Activated naive CD4-positive, alpha-beta T cell treated with anti-CD3 and anti-CD28 coated beads, Interleukin-2, amount 50 U/mL, for 16 hours (primary cell): Measurements from ENCODE around the gene NUP85.
A peak's percentile ranks its signal among the peaks of the same experiment; 100 is the strongest.
"Not testable (repeated sequence)": the region's sequence is repeated elsewhere in the genome, so short reads cannot be mapped to it uniquely, and the experiment has no call there.

Source experiments
- DNase-seq: peaks from one replicate; pipeline ENCODE4 v3.0.0-alpha.2; 2020

Gene NUP85

DNA sequence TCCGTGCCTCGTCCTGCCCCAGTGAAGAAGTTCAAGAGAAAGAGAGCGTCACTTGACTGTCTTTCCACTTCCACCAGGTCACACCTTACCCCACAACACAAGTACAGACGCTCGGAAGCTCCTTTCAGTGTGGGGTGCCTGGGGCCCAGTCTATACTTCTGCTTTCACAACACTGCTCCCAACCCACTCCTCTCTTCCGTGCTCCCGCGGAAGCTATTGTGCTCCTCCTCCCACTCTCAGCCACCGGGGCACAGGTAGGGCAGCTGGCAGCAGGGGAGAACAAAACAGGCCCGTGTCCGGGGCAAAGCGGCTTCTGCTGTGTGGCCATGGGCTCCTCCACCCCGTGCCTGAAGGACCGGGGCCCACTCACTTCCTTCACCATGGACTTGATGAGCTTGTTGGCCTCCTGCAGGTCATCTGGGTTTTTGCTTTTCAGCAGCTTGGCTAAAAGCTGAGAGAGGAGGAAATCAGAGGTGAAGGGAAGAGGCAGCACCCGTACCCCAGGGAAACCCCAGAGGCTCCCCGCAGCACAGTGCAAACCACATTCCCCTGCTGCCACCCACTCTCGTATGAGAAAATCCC, 37.1 kb downstream of the NUP85 start:
- no peak for DNase-seq

DNA sequence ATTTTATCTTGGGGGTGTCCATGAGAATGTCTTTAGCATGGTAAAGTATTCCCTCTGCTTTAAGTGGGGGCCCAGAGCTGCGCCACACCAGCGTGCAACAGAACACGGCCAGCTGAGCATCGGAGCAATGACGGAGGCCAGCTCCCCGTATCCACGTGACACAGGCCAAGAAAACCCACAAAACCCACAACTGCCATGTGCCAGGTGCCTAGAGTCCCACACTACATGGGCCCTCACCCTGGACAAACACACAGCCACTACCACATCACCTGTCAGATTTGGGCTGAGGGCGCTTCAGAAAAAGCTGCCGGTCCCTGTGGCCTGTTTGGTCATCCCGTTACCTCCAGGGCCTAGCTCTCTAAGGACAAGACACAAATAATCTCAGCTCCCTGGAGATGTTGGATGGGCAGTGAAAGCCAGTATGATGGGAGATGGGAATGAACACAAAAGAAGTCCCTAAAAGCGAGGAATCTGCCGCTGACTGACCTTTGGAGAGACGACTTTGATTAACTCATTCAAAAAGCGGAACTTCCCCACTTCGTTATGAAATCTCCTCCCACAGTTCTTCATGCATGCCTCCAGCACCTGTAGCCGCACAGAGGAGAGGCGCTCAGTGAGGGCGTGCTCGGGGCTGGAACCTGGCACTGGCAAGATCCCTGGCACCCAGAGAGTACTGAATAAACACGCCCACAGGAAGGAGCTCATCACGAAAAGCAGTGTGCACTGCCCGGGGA, 38.8 kb downstream of the NUP85 start:
- no peak for DNase-seq

DNA sequence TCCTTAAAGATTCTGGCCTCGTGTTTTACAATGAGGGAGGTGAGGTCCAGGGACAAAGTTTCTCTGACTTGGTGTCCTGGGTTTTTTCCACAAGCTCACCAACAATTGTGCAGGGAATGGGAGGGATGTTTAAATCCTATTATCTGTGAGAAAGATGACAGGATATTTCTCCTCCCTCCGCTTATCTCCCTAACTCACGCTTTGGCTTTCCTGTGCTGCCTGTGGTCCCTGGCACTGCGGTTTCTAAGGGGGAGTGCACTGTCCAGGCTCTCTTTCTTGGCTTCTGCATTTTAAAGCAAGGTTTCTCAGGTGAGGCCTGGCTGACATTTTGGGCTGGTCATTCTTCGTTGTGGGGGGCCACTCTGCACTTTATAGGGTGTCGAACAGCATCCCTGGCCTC, 39.5 kb downstream of the NUP85 start:
- DNase-seq: no peak

DNA sequence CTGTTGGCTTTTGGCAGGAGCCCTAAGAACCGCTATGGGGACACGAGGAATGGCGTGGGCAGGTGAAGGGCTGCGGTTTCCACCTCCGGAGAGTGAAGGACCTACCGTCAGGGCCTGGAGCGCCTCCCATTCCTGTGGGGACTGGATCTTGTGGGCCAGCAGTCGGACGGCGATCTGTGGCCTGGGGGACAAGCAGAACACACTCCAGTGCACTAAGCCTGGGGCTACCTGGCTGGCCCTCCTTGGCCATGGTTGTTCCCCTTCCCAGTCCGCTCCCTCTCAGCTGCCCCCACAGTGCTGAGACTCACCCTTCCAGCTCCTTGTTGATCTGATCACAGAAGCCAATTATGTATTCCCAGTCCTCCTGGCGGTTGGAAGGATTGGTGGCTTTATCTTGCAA, 40.9 kb downstream of the NUP85 start:
- no peak for DNase-seq

DNA sequence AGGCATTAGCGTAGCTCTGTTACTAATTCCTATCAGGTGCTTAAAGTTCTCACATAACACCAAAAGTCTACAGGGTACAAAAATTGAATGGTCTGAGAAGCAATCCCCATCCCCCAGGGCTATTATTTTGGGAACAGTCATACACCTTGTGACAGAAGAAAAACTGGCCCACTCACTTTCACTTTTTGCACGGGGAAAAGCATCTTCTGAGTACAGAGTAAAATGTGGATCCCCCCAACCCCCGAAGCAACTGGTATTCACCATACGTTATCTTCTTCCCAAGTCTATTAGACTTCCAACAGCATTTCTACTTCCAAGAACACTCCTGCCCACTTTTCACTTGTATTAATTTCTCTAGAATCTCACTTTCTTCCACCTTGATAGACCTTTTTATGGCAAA, 44.1 kb downstream of the NUP85 start:
- DNase-seq: peak; percentile 38

DNA sequence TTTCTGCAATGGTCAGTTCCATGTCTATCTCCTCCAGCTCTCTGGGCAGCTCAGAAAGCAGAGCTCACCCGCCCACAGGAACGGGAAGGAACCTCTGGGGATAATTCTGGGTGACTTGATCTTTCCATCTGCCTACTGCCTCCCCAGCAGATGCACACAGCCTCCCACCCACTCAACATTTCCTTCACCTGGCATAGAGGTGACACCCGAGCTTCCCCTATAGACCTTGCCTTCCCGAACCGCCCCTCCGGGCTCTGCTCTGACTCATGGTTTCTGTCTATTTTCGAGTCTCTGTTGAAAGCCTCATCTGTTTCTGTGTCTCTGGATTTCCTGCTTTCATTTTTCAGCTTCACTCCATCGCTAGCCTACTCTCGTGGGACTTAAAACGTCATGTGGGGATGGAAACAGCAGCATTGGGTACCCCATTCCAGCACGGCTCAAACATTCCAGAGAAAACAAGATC, 44.6 kb downstream of the NUP85 start:
- peak; percentile 89 for DNase-seq

DNA sequence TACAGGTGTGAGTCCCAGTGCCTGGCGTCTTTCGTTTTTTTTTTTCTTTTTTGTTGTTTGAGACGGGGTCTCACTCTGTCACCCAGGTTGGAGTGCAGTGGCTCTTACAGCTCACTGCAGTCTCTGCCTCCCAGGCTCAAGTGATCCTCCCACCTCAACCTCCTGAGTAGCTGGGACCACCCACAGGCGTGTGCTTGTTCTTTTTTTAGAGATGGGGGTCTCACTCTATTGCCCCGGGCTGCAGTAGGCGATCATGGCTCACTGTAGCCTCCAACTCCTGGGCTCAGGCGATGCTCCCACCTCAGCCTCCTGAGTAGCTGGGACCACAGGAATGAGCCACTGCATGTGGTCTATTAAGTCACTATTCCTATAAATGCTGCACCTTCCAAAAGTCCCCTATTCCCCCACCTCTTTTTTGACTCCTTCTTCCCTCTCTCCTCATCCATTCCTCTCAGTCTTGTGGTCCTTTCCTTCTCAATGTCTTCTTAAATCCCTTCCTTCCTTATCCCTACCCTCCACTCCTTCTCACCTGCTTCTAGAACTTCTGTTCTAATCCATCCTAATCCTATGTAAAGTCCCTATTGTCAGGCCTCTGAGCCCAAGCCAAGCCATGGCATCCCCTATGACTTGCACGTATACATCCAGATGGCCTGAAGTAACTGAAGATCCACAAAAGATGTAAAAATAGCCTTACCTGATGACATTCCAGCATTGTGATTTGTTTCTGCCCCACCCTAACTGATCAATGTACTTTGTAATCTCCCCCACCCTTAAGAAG, 46.7 kb downstream of the NUP85 start:
- DNase-seq: no peak

DNA sequence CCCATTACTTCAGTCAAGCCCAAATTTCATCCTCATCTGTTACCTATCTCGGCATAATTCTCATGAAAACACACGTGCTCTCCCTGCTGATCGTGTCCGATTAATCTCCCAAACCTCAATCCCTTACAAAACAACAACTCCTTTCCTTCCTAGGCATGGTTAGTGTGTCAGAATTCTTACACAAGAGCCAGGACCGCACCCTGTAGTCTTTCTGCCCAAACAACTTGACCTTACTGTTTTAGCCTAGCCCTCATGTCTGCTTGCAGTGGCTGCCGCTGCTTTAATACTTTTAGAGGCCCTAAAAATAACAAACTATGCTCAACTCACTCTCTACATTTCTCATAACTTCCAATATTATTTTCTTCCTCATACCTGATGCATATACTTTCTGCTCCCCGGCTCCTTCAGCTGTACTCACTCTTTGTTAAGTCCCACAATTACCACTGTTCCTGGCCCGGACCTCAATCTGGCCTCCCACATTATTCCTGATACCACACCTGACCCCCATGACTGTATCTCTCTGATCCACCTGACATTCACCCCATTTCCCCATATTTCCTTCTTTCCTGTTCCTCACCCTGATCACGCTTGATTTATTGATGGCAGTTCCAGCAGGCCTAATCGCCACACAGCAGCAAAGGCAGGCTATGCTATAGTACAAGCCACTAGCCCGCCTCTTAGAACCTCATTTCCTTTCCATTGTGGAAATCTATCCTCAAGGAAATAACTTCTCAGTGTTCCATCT, 50.6 kb downstream of the NUP85 start:
- not testable (repeated sequence) for DNase-seq

DNA sequence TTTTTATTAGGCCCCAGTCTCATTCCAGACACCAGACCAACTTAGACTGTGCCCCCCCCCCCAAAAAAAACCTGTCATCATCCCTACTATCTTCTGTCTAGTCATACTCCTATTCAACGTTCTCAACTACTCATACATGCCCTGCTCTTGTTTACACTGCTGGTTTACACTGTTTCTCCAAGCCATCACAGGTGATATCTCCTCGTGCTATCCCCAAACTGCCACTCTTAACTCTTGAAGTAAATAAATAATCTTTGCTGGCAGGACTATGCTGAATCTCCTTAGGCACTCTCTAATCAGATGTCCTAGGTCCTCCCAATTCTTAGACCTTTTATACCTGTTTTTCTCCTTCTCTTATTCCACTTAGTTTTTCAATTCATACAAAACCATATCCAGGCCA, 51.7 kb downstream of the NUP85 start:
- DNase-seq: not testable (repeated sequence)

DNA sequence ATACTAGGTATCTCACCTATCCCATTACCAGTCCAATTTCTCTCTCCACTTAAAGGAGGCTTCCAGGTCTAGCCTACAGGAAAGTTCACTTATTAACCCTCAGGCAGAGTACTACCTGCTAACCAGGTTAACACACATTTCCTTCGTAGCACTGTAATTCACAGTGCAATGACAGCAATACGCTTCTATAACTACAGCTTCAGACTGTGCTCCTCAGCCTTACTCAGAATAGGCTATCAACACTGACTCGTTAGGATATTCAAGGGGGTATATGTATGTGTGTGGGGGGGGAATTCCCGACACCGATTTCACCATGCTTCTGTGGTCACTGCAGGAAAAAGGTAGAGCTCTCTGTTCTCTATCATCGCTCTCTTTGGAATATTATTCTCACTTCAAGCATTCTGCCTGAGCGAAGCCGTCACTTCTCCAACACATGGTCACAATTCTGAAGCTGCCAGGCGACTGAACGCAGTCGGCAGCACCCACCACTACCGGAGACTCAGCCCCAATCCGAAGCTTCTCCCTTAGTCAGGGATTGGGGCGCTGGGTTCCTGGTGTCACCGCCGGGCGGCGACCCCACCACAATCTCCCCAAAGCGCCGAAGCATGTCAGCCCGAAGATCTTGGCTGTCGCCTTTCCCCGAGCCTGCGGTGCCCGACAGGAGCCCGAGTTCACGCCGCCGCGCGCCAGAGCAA, 55.3 kb downstream of the NUP85 start:
- DNase-seq: peak; percentile 67

DNA sequence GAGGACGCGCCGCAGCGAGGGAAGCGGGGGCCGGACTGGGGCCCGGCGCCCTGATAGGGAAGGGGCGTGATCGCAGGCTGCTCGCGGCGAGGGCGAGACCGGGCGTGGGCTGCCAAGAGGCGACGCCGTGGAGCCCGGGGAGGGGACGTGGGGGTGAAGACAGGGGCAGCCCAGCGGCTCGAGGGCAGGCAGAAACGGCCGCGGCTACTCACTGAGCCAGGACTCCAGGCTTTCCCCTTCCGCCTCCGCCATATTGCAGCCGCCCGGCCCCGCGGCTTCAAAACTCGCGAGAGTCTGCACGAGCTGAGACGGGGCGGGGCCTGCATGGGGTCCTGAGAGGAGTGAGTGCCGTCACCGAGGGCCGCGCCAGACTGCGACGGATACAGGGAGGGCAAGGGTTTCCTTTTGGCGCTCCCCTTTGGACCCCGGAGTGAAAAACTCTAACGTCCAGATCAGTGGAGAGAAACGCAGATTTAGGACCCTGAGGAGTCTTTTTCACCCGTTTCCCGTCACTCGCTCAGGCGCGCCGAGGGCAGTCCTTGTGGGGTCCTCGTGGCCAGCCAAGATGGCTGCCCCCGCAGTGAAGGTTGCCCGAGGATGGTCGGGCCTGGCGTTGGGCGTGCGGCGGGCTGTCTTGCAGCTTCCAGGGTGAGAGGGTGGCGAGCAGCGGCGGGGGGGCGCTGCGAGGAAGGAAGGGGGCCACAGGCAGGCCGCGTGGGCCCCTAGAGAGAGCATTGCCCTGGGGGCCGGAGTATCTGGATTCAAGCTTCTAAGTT, 56.0 kb downstream of the NUP85 start, which contains the start of the genes GGA3 and MRPS7:
GGA3 (minus strand) TSS at position 271 of the 776 bp plus-strand sequence; CDS start at position 252, 19 bp downstream.
MRPS7 (plus strand) TSS at position 544 of the 776 bp plus-strand sequence; CDS start at position 566, 22 bp downstream.
- DNase-seq: peak; percentile 96

DNA sequence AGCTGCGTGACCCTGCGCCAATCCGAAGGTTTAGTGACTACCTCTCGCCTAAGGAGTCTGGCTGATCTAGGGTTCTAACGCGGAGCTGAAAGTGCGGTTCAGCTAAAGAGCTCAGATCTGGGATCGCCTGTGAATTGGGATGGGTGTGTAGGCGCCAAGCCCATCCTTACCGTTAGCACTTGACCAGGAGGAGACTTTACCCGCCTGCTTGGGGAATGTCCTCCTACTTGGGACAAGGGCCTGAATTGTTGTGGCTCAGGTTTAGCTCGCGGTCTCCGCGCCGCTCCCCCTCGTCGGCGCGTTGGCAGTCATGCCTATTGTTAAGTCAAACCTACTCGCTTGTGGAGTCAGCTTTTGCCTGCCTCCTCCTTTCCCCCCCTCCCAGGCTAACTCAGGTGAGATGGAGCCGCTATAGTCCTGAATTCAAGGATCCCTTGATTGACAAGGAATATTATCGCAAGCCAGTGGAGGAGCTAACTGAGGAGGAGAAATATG, 56.7 kb downstream of the NUP85 start:
- DNase-seq: no peak

DNA sequence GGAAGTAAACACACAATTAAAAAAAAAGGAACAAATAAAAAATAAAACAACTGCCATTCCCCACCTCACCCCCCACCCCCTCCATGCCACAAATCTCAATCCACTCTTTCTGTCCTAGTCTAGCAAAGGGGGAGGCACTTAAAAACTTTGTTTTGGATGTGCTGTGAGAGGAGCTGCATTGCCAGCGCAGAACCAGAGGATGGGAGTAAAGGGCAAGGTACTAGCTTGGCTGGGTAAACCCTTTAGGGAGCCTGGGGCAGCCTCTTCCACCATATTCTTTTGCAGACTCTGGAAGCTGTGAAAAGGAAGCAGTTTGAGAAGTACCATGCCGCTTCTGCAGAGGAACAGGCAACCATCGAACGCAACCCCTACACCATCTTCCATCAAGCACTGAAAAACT, 57.6 kb downstream of the NUP85 start:
- DNase-seq: no peak

DNA sequence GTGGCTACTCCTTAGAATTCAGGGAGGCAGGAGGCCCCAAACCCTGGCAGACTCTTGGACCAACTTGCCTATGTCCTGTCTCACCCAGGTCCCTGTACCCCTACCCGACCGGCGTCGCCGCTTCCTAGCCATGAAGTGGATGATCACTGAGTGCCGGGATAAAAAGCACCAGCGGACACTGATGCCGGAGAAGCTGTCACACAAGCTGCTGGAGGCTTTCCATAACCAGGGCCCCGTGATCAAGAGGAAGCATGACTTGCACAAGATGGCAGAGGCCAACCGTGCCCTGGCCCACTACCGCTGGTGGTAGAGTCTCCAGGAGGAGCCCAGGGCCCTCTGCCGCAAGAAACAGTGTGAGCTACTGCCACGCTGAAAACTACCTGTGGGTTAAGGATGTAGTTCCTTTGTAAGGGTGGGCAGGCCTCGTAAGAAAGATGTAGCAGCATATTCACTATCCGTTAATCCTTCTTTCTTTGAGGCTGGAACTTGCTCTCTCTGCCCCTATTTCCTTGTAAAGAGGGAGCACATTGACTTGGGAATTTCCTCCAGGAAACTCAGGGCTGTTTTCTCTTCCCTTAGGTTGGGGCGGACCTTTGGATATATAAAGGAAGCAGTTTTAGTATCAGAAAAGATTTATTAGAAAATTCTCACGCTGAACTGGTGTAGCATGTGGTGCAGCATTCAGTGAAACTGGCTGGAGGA, 60.3 kb downstream of the NUP85 start:
- DNase-seq: no peak

DNA sequence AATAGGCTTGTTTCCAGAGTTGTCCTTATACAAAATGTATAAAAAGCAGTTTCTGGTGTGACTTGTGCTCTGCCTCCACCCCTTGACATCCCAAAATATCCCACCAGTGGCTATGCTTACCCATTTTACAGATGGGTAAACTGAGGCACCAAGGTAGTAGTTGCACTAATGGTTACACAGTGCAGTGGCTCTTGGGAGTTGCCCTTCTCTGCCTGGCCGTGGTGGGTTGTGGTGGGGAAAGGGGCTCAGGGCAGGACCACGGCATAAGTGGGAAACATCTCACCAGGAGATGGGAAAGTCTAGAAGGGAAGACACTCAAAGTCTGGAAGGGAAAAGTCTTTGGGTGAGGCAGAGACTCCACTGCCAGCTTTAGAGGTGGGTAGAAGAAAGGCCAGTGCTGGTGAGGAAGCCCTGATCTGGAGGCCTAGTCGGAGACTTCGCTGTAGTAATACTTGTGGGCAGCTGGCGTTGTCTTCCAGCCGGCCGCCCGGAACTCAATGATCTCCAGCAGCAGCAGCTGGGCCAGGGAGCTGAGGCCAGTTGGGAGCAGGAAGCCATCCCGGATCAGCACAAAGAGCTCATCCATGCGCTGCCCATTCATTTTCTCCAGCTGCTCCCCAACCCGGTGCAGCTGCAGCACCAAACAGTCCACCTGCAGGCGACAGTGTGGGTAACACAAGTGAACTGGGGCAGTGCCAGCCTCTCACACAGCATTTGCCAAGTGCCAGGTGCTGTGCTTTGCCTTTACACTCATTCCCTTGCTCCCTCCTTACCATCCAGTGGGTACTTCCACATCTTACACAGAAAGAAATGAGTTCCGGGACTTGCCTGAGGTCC, 61.1 kb downstream of the NUP85 start:
- DNase-seq: no peak

DNA sequence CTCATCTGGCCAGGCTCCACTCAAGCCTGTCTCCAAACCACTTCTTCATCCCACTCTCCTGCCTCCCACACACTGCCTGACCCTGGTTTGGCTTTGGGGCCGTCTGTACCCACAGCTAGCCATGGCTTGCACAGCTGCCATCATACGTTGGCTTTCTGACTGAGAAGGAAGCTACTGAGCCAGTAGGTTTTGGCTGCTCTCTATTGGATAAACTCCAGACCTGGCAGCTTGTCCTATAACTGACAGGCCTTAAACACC, 61.6 kb downstream of the NUP85 start:
- DNase-seq: no peak

DNA sequence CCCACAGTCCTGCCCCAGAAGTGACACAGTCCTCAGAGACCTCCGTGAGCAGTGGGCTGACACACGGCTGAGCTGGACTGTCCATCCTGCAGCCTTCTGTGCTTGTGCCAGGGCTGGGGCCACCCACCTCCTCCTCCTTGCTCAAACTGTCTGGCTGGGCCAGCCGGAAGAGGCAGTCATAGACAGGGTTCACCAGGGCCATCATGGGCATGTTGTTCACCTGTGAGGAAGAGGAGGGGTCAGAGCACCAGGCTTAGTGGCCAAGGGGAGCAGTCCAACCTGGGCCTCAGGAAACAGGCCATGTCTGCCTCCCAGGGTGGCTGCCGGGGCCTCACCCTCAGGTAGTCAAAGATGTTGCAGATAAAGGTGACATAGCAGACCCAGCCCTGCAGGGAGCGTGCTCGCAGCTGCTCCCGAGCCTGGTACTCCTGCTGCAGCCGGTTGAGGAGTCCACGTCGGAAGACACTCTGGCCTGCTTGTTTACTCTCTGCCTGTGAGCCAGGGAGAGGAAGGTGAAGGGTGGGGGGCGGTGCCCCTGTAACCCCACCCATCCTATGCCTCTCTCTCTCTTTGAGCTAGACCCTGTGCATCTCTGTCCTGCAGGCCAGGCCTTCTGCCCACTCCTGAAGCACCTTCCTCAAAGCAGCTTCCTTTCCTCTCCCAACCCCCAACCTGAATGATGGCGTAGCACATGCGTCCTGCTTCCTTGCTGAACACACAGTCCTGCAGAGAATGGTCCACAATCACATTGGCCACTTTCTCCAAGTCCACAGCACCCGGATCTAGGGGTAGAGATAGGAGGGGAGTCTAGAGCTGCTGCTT, 62.1 kb downstream of the NUP85 start:
- no peak for DNase-seq

DNA sequence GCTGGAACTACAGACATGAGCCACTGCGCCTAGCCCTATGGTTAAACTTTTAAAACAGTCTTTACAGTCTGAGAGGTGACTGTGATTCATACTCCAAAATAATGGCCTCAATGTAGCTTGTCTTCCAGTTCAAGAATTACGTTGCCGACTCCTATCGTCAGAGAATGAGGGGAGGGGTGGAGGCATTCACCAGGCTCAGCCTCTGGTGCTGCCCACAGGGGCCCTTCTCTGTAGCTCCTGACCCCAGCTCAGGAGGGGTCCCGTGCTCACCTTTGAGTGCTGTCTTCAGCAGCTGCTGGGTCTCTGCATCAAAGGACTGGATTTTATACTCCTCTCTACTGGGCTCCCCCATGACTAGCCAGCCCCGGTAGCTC, 64.4 kb downstream of the NUP85 start:
- DNase-seq: no peak
